GM21367 (cell line): Measurements from ENCODE around the gene CA5A.

ENCODE experiments used
- ATAC-seq: cut with Tn5 transposase; IDR thresholded peaks from one replicate; pipeline ENCODE4 v1.9.1; 2021; ENCODE audit not compliant: unreplicated experiment

The CA5A gene

GRCh38 chr16:87841340-87842208, 94.8 kb downstream of the CA5A start:
- no peak for ATAC-seq

GRCh38 chr16:87840271-87840978, 95.9 kb downstream of the CA5A start:
- ATAC-seq = no peak

GRCh38 chr16:87839542-87840270, 96.6 kb downstream of the CA5A start:
- ATAC-seq = no peak

- ATAC-seq = no peak
Observed at GRCh38 chr16:87838643-87839541, 97.4 kb downstream of the CA5A start.
